ENCODE measurements around the gene SLC22A2. TPM values are rescaled to one million over a fixed set of nuclear protein-coding genes. Genes with fewer than 3 reads are reported as not detected.
A peak's percentile ranks its signal among the peaks of the same experiment; 100 is the strongest.

The SLC22A2 gene
- total RNA-seq, 6 experiments from 2014 or later, result not detected

DNA sequence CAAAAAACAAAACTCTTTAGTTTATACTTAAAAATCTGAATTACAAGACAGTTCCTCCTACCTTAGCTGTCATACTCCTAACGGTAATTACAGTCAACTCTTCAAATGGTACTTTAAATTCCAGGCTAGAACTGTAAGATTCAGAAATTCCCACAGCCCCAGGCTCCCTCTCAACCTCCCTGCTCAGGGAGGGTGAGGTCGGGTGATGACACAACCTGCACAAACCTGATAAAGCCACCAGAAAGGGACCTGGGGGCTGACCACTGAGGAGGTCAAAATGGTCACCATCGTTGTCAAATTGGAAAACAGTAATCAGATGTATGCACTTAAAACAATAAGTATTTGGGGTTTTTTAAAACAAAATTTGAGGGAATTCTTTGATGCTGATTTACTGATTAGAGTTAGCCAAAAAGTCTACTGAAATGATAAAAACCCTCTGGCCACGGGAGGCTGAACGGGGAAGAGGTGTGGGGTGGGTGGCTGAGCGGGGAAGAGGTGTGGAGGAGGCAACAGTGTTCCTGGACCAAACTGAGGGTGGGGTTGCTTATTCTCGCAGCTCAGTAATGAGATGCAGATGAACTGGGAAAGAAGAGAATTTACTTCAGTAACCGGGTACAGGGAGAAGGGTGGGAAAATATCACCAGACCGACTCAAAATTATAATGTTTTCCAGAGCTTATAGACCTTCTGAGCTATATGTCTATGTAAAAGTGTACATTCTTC, 84.7 kb downstream of the SLC22A2 start:
- TF ChIP-seq, protein P1, sequence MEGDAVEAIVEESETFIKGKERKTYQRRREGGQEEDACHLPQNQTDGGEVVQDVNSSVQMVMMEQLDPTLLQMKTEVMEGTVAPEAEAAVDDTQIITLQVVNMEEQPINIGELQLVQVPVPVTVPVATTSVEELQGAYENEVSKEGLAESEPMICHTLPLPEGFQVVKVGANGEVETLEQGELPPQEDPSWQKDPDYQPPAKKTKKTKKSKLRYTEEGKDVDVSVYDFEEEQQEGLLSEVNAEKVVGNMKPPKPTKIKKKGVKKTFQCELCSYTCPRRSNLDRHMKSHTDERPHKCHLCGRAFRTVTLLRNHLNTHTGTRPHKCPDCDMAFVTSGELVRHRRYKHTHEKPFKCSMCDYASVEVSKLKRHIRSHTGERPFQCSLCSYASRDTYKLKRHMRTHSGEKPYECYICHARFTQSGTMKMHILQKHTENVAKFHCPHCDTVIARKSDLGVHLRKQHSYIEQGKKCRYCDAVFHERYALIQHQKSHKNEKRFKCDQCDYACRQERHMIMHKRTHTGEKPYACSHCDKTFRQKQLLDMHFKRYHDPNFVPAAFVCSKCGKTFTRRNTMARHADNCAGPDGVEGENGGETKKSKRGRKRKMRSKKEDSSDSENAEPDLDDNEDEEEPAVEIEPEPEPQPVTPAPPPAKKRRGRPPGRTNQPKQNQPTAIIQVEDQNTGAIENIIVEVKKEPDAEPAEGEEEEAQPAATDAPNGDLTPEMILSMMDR (IDR thresholded peaks at IDR 0.05), result no peak
- TF ChIP-seq POLR2A (IDR thresholded peaks at IDR 0.05), result no peak

GRCh38 chr6:160172704-160173103, 85.9 kb downstream of the SLC22A2 start:
- ATAC-seq, result no peak
- intact Hi-C loops (cut with DNase I), result no loop called here
- H3K27me3 ChIP-seq, result no peaks in the 10 kb centered on the region
- no peak overlapping the region for H3K27ac ChIP-seq
- no peaks in the 10 kb centered on the region for H3K4me1 ChIP-seq
- no peak overlapping the region for H3K4me3 ChIP-seq
- no peaks in the 10 kb centered on the region for H3K36me3 ChIP-seq
- TF ChIP-seq, protein P1 (IDR thresholded peaks at IDR 0.05), result no peak
- DNase-seq, result no peak
- H3K9me3 ChIP-seq, result no peaks in the 10 kb centered on the region
- 84% methylated on average over 5 of the region's 5 CpGs for WGBS (ENCODE audit: insufficient coverage, low coverage, low lambda C conversion rate, missing lambda C conversion rate)

More for the DNA sequence above, 84.7 kb downstream of the SLC22A2 start:
- H3K9me3 ChIP-seq, result no peaks in the 10 kb centered on the region
- no peaks in the 10 kb centered on the region for H3K4me1 ChIP-seq
- H3K36me3 ChIP-seq, result no peaks in the 10 kb centered on the region
- no peaks in the 10 kb centered on the region for H3K27me3 ChIP-seq
- intact Hi-C loops (cut with DNase I), result no loop called here
- no peak for ATAC-seq
- no peak overlapping the region for H3K27ac ChIP-seq
- WGBS (ENCODE audit: insufficient coverage, low coverage, low lambda C conversion rate, missing lambda C conversion rate), result 50% methylated on average over 8 of the region's 9 CpGs
- no peak for DNase-seq
- no peak overlapping the region for H3K4me3 ChIP-seq

DNA sequence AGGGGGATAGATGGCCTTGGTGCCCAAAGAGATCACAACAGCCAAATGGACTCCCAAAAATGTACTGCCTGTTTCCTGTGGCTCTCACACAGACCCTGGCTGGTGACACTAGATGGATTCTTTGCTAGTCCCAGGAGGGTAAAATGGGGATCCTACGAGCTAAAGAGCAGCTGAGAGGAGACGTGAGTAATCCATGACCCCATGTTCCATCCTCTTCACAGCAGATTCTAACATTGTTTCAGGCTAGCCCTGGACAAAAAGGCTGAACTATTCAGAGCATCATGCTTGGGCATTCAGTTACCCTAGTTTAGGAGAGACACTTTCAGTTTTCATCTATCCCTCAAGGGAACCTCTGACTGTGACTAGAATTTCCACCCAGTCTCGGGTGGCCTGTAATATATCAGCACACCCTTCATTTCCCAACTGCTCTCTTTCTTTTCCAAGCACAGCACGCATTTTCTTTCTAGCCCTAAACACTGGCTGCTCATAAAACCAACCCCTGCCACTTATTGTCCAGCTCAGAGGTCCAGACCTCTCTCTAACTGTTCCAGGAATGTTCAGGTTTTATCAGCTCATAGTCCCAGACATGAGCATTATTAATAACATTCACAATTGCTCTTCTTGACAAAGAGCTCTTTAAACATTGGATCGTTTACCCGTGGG, 88.5 kb downstream of the SLC22A2 start:
- H3K27me3 ChIP-seq, result no peaks in the 10 kb centered on the region
- H3K27ac ChIP-seq, result no peak overlapping the region
- no peak overlapping the region for H3K4me3 ChIP-seq
- DNase-seq (no peak), ATAC-seq (no peak)
- no peaks in the 10 kb centered on the region for H3K36me3 ChIP-seq
- intact Hi-C loops (cut with DNase I), result no loop called here
- TF ChIP-seq, protein P1 (IDR thresholded peaks at IDR 0.05), result no peak
- TF ChIP-seq POLR2A (IDR thresholded peaks at IDR 0.05), result no peak
- no peaks in the 10 kb centered on the region for H3K9me3 ChIP-seq
- 70% methylated on average over 5 of the region's 6 CpGs for WGBS (ENCODE audit: insufficient coverage, low coverage, low lambda C conversion rate, missing lambda C conversion rate)
- no peaks in the 10 kb centered on the region for H3K4me1 ChIP-seq

DNA sequence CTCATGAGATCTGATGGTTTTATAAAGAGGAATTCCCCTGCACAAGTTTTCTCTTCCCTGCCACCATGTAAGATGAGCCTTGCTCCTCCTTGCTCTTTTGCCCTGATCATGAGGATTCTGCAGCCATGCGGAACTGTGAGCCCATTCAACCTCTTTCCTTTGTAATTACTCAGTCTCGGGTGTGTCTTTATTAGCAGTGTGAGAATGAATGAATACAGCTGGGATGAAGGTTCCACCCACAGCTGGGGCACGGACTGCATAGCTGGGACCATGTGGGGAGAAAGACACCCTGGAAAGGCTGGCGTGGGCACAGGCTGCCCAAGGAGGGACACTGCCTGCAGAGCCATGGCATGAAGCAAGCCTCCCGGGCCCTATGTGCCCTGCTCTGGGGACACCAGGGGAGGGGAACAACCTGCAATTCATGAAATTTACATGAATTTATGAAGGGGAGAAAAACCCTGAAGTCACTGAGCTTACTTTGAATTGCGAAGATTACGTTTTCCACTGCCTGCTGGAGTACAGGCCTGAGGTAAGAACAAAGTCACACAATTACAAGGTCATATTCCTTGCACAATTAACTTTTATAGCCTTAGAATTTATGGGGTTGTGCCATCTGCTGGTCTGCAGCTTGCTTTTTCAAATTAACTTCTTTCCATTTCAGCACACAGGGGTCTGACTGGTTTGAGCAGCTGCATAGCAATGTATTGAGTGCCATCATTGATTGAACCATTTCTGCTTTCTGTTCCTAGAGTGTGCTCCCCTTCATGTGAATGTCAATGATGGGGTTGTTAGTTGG, 90.8 kb downstream of the SLC22A2 start:
- Histone ChIP-seq H3K9me3 (no peaks in the 10 kb centered on the region), H3K36me3 (no peaks in the 10 kb centered on the region), H3K4me3 (no peak overlapping the region), H3K27me3 (no peaks in the 10 kb centered on the region), H3K27ac (no peak overlapping the region), H3K4me1 (peaks cover 0 to 11% (median 0%) of the 10 kb centered on the region in 4 donors)
- no peak for DNase-seq
- TF ChIP-seq, protein P1 (IDR thresholded peaks at IDR 0.05), result peak in 1 of 4 donors; percentile 14
- no peak for TF ChIP-seq POLR2A (IDR thresholded peaks at IDR 0.05)
- 73% methylated on average over 3 of the region's 7 CpGs for WGBS (ENCODE audit: insufficient coverage, low coverage, low lambda C conversion rate, missing lambda C conversion rate)
- intact Hi-C loops (cut with DNase I), result no loop called here
- ATAC-seq, result peak in 1 of 4 donors; percentile 14

Other genes starting within 250 kb of the SLC22A2 start
- 1,000 to 10,000 TPM in 3 of 6 experiments, 100 to 1,000 TPM in 3; 190 to 1,656 (median 769) TPM for gene SLC22A1, start 137.0 kb downstream of the SLC22A2 start, total RNA-seq
- gene SLC22A3, start 89.6 kb upstream of the SLC22A2 start, total RNA-seq, result 10 to 100 TPM; 16.3 to 49.3 (median 32.0) TPM